H9 (cell line): ENCODE results near the gene KIAA0930. TPM values are rescaled to one million over a fixed set of nuclear protein-coding genes. Genes with fewer than 3 reads are reported as not detected.

Experiments
- DNase-seq: peaks from one replicate; pipeline ENCODE4 v3.0.0-alpha.2; 2017
- H2AFZ ChIP-seq: one replicate; pipeline ENCODE4 v1.6.1; 2013; ENCODE audit warnings: mild to moderate bottlenecking, low read length, control low read depth, moderate library complexity
- H2AK5ac ChIP-seq: 2 replicates; pipeline ENCODE4 v1.6.1; 2013; ENCODE audit warnings: low read length, control low read depth, mixed read lengths; ENCODE audit not compliant: insufficient read length
- H2BK120ac ChIP-seq: one replicate; pipeline ENCODE4 v1.6.1; 2013; ENCODE audit warnings: low read depth, mild to moderate bottlenecking, low read length, control low read depth, inconsistent platforms; ENCODE audit not compliant: poor library complexity, severe bottlenecking
- H2BK12ac ChIP-seq: 2 replicates; pipeline ENCODE4 v1.6.1; 2013; ENCODE audit warnings: low read length, control low read depth, mixed read lengths, low read depth; ENCODE audit not compliant: insufficient read length
- H2BK15ac ChIP-seq: 2 replicates; pipeline ENCODE4 v1.6.1; 2013; ENCODE audit warnings: low read depth, low read length, control low read depth
- H2BK20ac ChIP-seq: one replicate; pipeline ENCODE4 v1.6.1; 2013; ENCODE audit warnings: low read depth, mild to moderate bottlenecking, low read length, control low read depth, inconsistent platforms; ENCODE audit not compliant: poor library complexity, severe bottlenecking
- H2BK5ac ChIP-seq: 2 replicates; pipeline ENCODE4 v1.6.1; 2013; ENCODE audit warnings: low read length, control low read depth, mixed read lengths; ENCODE audit not compliant: insufficient read length
- H3K14ac ChIP-seq: 2 replicates; pipeline ENCODE4 v1.6.1; 2013; ENCODE audit warnings: low read length, control low read depth; ENCODE audit not compliant: insufficient read depth
- H3K18ac ChIP-seq: 2 replicates; pipeline ENCODE4 v1.6.1; 2013; ENCODE audit warnings: low read depth, mild to moderate bottlenecking, mixed read lengths, low read length, control low read depth; ENCODE audit not compliant: insufficient read length
- H3K23ac ChIP-seq: 2 replicates; pipeline ENCODE4 v1.6.1; 2013; ENCODE audit warnings: low read length, control low read depth, mixed read lengths, low read depth; ENCODE audit not compliant: insufficient read length
- H3K23me2 ChIP-seq: 2 replicates; pipeline ENCODE4 v1.6.1; 2013; ENCODE audit warnings: low read depth, mild to moderate bottlenecking, mixed read lengths, low read length, control low read depth; ENCODE audit not compliant: insufficient read length, poor library complexity, severe bottlenecking
- H3K27ac ChIP-seq: 2 replicates; pipeline ENCODE4 v1.5.1; 2013; ENCODE audit warnings: low read length, control low read depth, mixed read lengths, low read depth; ENCODE audit not compliant: insufficient read length
- H3K27me3 ChIP-seq: 2 replicates; pipeline ENCODE4 v1.6.1; 2013; ENCODE audit warnings: low read length, control low read depth, inconsistent platforms; ENCODE audit not compliant: insufficient read depth
- H3K4ac ChIP-seq: 2 replicates; pipeline ENCODE4 v1.6.1; 2013; ENCODE audit warnings: low read depth, mild to moderate bottlenecking, control low read depth, inconsistent platforms, low read length, moderate library complexity
- H3K4me1 ChIP-seq: 2 replicates; pipeline ENCODE4 v1.6.1; 2013; ENCODE audit warnings: low read length, control low read depth, inconsistent platforms; ENCODE audit not compliant: insufficient read depth
- H3K4me2 ChIP-seq: 2 replicates; pipeline ENCODE4 v1.6.1; 2013; ENCODE audit warnings: low read length, control low read depth, mixed read lengths; ENCODE audit not compliant: insufficient read length, insufficient read depth
- H3K56ac ChIP-seq: 2 replicates; pipeline ENCODE4 v1.6.1; 2013; ENCODE audit warnings: low read depth, mild to moderate bottlenecking, mixed read lengths, low read length, control low read depth; ENCODE audit not compliant: insufficient read length
- H3K79me1 ChIP-seq: 2 replicates; pipeline ENCODE4 v1.6.1; 2013; ENCODE audit warnings: low read depth, mild to moderate bottlenecking, moderate library complexity, low read length, control low read depth, inconsistent platforms; ENCODE audit not compliant: insufficient read depth, poor library complexity, severe bottlenecking
- H3K79me2 ChIP-seq: 2 replicates; pipeline ENCODE4 v1.6.1; 2013; ENCODE audit warnings: low read length, control low read depth, inconsistent platforms; ENCODE audit not compliant: insufficient read depth
- H3K9ac ChIP-seq: 2 replicates; pipeline ENCODE4 v1.6.1; 2013; ENCODE audit warnings: low read length, control low read depth, mixed read lengths; ENCODE audit not compliant: insufficient read length; ENCODE audit errors: extremely low read depth
- H3K9me3 ChIP-seq: one replicate; pipeline ENCODE4 v1.6.1; 2013; ENCODE audit warnings: low read depth, low read length, inconsistent platforms; ENCODE audit not compliant: control insufficient read depth
- H3T11ph ChIP-seq: one replicate; pipeline ENCODE4 v1.6.1; 2013; ENCODE audit warnings: mild to moderate bottlenecking, low read length, control low read depth, inconsistent platforms
- H4K20me1 ChIP-seq: one replicate; pipeline ENCODE4 v1.6.1; 2013; ENCODE audit not compliant: control insufficient read depth, insufficient read length, insufficient read depth
- H4K5ac ChIP-seq: 2 replicates; pipeline ENCODE4 v1.6.1; 2013; ENCODE audit warnings: low read depth, mild to moderate bottlenecking, mixed read lengths, low read length, control low read depth; ENCODE audit not compliant: insufficient read length
- H4K8ac ChIP-seq: replicated peaks from 2 replicates; pipeline ENCODE4 v1.6.1; 2013; ENCODE audit warnings: low read length, control low read depth, mixed read lengths, low read depth; ENCODE audit not compliant: insufficient read length
- H4K91ac ChIP-seq: 2 replicates; pipeline ENCODE4 v1.6.1; 2013; ENCODE audit warnings: low read depth, mild to moderate bottlenecking, moderate library complexity, mixed read lengths, low read length, control low read depth; ENCODE audit not compliant: insufficient read length
- H3K27ac Mint-ChIP-seq, 3 experiments: 2 replicates in 2 of 3; 3 replicates in 1 of 3; pipeline ENCODE4 v1.8.0; 2020 to 2021; ENCODE audit warnings: mixed read lengths in 3 of 3, mild to moderate bottlenecking in 1 of 3, moderate library complexity in 1 of 3
- H3K27me3 Mint-ChIP-seq: 2 replicates; pipeline ENCODE4 v1.8.0; 2021; ENCODE audit warnings: low read depth, mild to moderate bottlenecking, moderate library complexity, mixed read lengths
- H3K36me3 Mint-ChIP-seq, 3 experiments: 2 replicates in 2 of 3; 3 replicates in 1 of 3; pipeline ENCODE4 v1.8.0; 2020 to 2021; ENCODE audit warnings: low read depth in 3 of 3, mixed read lengths in 3 of 3; ENCODE audit not compliant: insufficient read depth in 1 of 3
- H3K4me1 Mint-ChIP-seq, 2 experiments: 2 replicates each; pipeline ENCODE4 v1.8.0; 2020; ENCODE audit warnings: mixed read lengths in 2 of 2
- H3K4me3 Mint-ChIP-seq, 2 experiments: 2 replicates in 1 of 2; 3 replicates in 1 of 2; pipeline ENCODE4 v1.8.0; 2020 to 2021; ENCODE audit warnings: mild to moderate bottlenecking in 2 of 2, mixed read lengths in 2 of 2, moderate library complexity in 1 of 2
- H3K9me3 Mint-ChIP-seq, 2 experiments: 2 replicates in 1 of 2; 3 replicates in 1 of 2; pipeline ENCODE4 v1.8.0; 2020; ENCODE audit warnings: mild to moderate bottlenecking in 2 of 2, mixed read lengths in 2 of 2, moderate library complexity in 1 of 2
- WGBS: extraction: QIAGEN DNeasy Blood & Tissue Kit; methylation state at CpG from one replicate; pipeline ENCODE4 v1.1.7; 2013; ENCODE audit warnings: missing lambda C conversion rate, low lambda C conversion rate, mixed read lengths; ENCODE audit not compliant: insufficient read length; ENCODE audit errors: extremely low coverage; 5-methylcytosine and 5-hydroxymethylcytosine counted together
- total RNA-seq: library from RNA; stranded (reverse); gene quantifications from 2 replicates; pipeline ENCODE4 v1.2.1, GENCODE V29; 2021
- TF ChIP-seq, protein P1 (sequence below): fragments of 200-600 bp; sonication (generic); conservative IDR thresholded peaks from 3 replicates; pipeline ENCODE4 v1.8.0; 2021; ENCODE audit warnings: antibody characterized with exemption, mild to moderate bottlenecking

The KIAA0930 gene
- total RNA-seq, 1 experiment from 2014 or later = 46.2 TPM

GRCh38 chr22:45251825-45252224 is 11.1 kb upstream of the KIAA0930 start:
- Histone ChIP-seq H3K14ac (no peak overlapping the region), H3T11ph (no peak overlapping the region), H2AFZ (no peak overlapping the region), H4K20me1 (no peaks in the 10 kb centered on the region), H2BK20ac (no peak overlapping the region), H2AK5ac (no peak overlapping the region), H3K9me3 (no peaks in the 10 kb centered on the region), H2BK15ac (no peak overlapping the region), H3K9ac (no peak overlapping the region), H3K4me1 (no peaks in the 10 kb centered on the region), H3K79me1 (no peaks in the 10 kb centered on the region), H3K23me2 (no peaks in the 10 kb centered on the region), H4K5ac (no peak overlapping the region), H3K56ac (no peak overlapping the region), H3K4me2 (no peak overlapping the region), H3K18ac (no peak overlapping the region), H3K27me3 (no peaks in the 10 kb centered on the region), H2BK120ac (no peak overlapping the region), H3K79me2 (no peaks in the 10 kb centered on the region), H4K8ac (no peak overlapping the region), H2BK5ac (no peak overlapping the region), H4K91ac (no peak overlapping the region), H3K4ac (no peak overlapping the region), H3K27ac (no peak overlapping the region), H2BK12ac (no peak overlapping the region), H3K23ac (no peak overlapping the region)
- TF ChIP-seq, protein P1, sequence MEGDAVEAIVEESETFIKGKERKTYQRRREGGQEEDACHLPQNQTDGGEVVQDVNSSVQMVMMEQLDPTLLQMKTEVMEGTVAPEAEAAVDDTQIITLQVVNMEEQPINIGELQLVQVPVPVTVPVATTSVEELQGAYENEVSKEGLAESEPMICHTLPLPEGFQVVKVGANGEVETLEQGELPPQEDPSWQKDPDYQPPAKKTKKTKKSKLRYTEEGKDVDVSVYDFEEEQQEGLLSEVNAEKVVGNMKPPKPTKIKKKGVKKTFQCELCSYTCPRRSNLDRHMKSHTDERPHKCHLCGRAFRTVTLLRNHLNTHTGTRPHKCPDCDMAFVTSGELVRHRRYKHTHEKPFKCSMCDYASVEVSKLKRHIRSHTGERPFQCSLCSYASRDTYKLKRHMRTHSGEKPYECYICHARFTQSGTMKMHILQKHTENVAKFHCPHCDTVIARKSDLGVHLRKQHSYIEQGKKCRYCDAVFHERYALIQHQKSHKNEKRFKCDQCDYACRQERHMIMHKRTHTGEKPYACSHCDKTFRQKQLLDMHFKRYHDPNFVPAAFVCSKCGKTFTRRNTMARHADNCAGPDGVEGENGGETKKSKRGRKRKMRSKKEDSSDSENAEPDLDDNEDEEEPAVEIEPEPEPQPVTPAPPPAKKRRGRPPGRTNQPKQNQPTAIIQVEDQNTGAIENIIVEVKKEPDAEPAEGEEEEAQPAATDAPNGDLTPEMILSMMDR = no peak
- Mint-ChIP-seq H3K4me1 (peaks cover 0 to 4% of the 10 kb centered on the region in 2 experiments; a peak in 1 of 4 replicates), H3K36me3 (no peaks in the 10 kb centered on the region; a peak in 1 of 7 replicates), H3K27ac (no peak overlapping the region), H3K9me3 (no peaks in the 10 kb centered on the region; a peak in 1 of 5 replicates), H3K4me3 (no peak overlapping the region), H3K27me3 (peaks cover 6% of the 10 kb centered on the region)
- no peak for DNase-seq
- WGBS = no CpG with 5 or more reads among the region's 8 CpGs
